IgD-negative memory B cell (primary cell): ENCODE measurements around the gene CFAP70. TPM values are rescaled to one million over a fixed set of nuclear protein-coding genes. Genes with fewer than 3 reads are reported as not detected.
"Not testable (repeated sequence)": the region's sequence is repeated elsewhere in the genome, so short reads cannot be mapped to it uniquely, and the experiment has no call there.

Source experiments
- H3K27ac Mint-ChIP-seq, 3 donors: one replicate each; pipeline ENCODE4 v1.8.0; 2020 to 2022; ENCODE audit warnings: mild to moderate bottlenecking in 3 of 3, mixed read lengths in 3 of 3, moderate library complexity in 1 of 3
- H3K27me3 Mint-ChIP-seq: one replicate; pipeline ENCODE4 v1.8.0; 2021; ENCODE audit warnings: mixed read lengths
- H3K36me3 Mint-ChIP-seq: one replicate; pipeline ENCODE4 v1.8.0; 2020; ENCODE audit warnings: mild to moderate bottlenecking, mixed read lengths
- H3K4me1 Mint-ChIP-seq, 3 donors: one replicate each; pipeline ENCODE4 v1.8.0; 2020 to 2022; ENCODE audit warnings: mixed read lengths in 3 of 3, mild to moderate bottlenecking in 1 of 3
- H3K4me3 Mint-ChIP-seq, 4 donors: one replicate each; pipeline ENCODE4 v1.8.0; 2020 to 2022; ENCODE audit warnings: mild to moderate bottlenecking in 4 of 4, mixed read lengths in 4 of 4, moderate library complexity in 3 of 4
- H3K9me3 Mint-ChIP-seq, 3 donors: one replicate each; pipeline ENCODE4 v1.8.0; 2020 to 2021; ENCODE audit warnings: mixed read lengths in 3 of 3, mild to moderate bottlenecking in 1 of 3
- polyA plus RNA-seq: library from polyadenylated mRNA; unstranded; fragments of 300-500 nt; fragmentation: Illumina TruSeq; gene quantifications from one replicate; pipeline ENCODE4 v1.2.3, GENCODE V29; 2021

CFAP70 gene
- polyA plus RNA-seq, 1 donor from 2014 or later: 0.43 TPM

DNA sequence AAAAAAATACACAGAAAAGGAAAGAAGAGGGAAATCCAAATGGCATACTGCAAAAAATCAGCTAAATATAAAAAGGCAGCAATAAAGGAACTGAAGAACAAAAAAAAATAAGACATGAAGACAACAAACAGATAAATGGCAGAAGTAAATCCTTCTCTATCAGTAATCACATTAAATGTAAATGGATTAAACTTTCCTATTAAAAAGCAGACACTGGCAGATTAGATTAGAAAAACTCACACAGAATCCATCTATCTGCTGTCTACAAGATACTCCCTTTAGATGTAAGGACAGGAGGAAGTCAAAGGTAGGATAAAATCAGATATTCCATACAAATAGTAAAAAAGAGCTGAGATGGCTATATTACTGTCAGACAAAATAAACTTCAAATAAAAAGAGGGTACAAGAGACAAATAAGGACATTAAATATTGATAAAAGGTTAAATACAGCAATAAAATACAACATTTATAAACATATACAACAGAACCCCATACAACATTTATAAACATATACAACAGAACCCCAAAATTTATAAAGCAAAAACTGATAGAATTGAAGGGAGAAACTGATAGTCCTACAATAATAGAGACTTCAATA, 51.4 kb downstream of the CFAP70 start:
- Mint-ChIP-seq H3K4me3 (no peak overlapping the region), H3K9me3 (peaks cover 10 to 21% (median 11%) of the 10 kb centered on the region in 3 donors), H3K36me3 (peaks cover 5% of the 10 kb centered on the region), H3K27me3 (no peaks in the 10 kb centered on the region), H3K4me1 (no peaks in the 10 kb centered on the region), H3K27ac (no peak overlapping the region)

GRCh38 chr10:73306171-73306708, 52.4 kb downstream of the CFAP70 start:
- no peak overlapping the region for H3K4me3 Mint-ChIP-seq
- peaks cover 11 to 21% (median 13%) of the 10 kb centered on the region in 3 donors for H3K9me3 Mint-ChIP-seq
- peaks cover 5% of the 10 kb centered on the region for H3K36me3 Mint-ChIP-seq
- no peaks in the 10 kb centered on the region for H3K4me1 Mint-ChIP-seq
- H3K27ac Mint-ChIP-seq: no peak overlapping the region
- H3K27me3 Mint-ChIP-seq: no peaks in the 10 kb centered on the region

DNA sequence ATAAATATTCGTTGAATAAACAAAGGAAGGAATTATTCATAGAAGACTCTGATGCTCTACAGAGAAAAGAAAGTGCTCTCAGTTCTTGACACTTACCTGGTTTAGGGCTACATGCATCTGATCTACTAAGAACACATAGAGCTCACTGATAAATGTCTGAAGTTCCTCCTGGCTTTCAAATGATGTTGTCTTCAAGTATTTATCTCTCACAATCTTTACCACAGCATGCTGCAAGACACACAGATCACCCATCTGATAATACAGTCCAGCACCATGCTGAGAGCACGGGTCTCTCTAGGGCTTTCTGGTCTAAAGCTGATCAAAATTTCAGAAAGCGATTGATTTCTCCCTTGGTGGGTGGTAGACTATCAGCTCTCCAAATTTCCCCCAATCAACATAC, 61.7 kb downstream of the CFAP70 start:
- H3K27ac Mint-ChIP-seq: no peak overlapping the region

GRCh38 chr10:73293461-73293860, 65.2 kb downstream of the CFAP70 start:
- H3K9me3 Mint-ChIP-seq: peaks cover 2 to 8% (median 4%) of the 10 kb centered on the region in 3 donors
- H3K4me1 Mint-ChIP-seq: no peaks in the 10 kb centered on the region
- H3K4me3 Mint-ChIP-seq: no peak overlapping the region
- H3K27me3 Mint-ChIP-seq: no peaks in the 10 kb centered on the region
- H3K27ac Mint-ChIP-seq: no peak overlapping the region
- H3K36me3 Mint-ChIP-seq: peaks cover 13% of the 10 kb centered on the region

More for the DNA sequence above, 61.7 kb downstream of the CFAP70 start:
- no peaks in the 10 kb centered on the region for H3K9me3 Mint-ChIP-seq
- H3K4me3 Mint-ChIP-seq: no peak overlapping the region
- no peaks in the 10 kb centered on the region for H3K4me1 Mint-ChIP-seq
- H3K27me3 Mint-ChIP-seq: no peaks in the 10 kb centered on the region
- H3K36me3 Mint-ChIP-seq: peaks cover 3% of the 10 kb centered on the region

DNA sequence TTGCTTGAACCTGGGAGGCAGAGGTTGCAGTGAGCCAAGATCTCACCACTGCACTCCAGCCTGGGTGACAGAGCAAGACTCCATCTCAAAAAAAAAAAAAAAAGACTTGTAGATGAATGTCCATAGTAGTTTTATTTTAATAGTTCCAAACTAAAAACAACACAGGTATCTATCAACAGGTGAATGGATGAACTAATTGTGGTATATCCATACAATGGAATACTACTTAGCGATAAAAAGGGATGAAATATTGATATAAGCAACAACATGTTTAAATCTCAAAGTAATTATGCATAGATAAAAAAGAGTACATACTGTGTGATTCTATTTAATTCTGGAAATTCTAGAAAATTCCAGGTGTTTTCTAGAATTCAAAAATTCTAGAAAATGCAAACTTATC, 68.7 kb downstream of the CFAP70 start:
- Mint-ChIP-seq H3K4me3 (no peak overlapping the region), H3K27ac (no peak overlapping the region), H3K27me3 (no peaks in the 10 kb centered on the region), H3K36me3 (peaks cover 10% of the 10 kb centered on the region), H3K9me3 (peaks cover 2 to 8% (median 4%) of the 10 kb centered on the region in 3 donors), H3K4me1 (peaks cover 0 to 2% (median 0%) of the 10 kb centered on the region in 3 donors)

DNA sequence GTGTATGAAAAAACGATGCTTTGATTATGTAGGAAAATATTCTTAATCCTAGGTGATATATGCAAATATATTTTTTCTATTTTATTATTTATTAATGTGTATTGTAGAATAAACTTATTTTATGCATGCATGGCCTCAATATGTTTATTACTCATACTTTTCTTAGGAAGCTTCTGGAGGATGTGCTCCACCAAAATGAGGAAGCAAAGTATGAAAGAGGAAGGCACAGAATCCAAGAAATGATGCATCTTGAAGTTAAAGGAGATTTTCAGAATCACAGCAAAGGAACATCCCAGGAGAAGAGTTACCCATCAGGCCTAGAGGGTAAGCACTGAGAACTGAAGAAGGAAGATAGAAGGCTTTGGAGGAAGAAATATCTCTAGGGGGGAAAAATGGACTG, 71.2 kb downstream of the CFAP70 start:
- Mint-ChIP-seq H3K4me1 (peaks cover 0 to 2% (median 0%) of the 10 kb centered on the region in 3 donors), H3K4me3 (no peak overlapping the region), H3K27me3 (no peaks in the 10 kb centered on the region), H3K36me3 (peaks cover 13% of the 10 kb centered on the region), H3K9me3 (peaks cover 2 to 8% (median 4%) of the 10 kb centered on the region in 3 donors), H3K27ac (no peak overlapping the region)

GRCh38 chr10:73281097-73281496, 77.6 kb downstream of the CFAP70 start:
- Mint-ChIP-seq H3K27me3 (no peaks in the 10 kb centered on the region), H3K9me3 (no peaks in the 10 kb centered on the region), H3K27ac (peak overlapping the region in 1 of 3 donors; percentile 28), H3K36me3 (peaks cover 5% of the 10 kb centered on the region), H3K4me3 (no peak overlapping the region), H3K4me1 (peaks cover 0 to 6% (median 0%) of the 10 kb centered on the region in 3 donors)

GRCh38 chr10:73264423-73264822, 94.2 kb downstream of the CFAP70 start:
- Mint-ChIP-seq H3K36me3 (no peaks in the 10 kb centered on the region), H3K4me3 (no peak overlapping the region), H3K27me3 (peaks cover 2% of the 10 kb centered on the region), H3K27ac (no peak overlapping the region), H3K9me3 (no peaks in the 10 kb centered on the region), H3K4me1 (no peaks in the 10 kb centered on the region)

GRCh38 chr10:73263693-73264347, 94.8 kb downstream of the CFAP70 start:
- Mint-ChIP-seq H3K9me3 (peaks cover 0 to 3% (median 0%) of the 10 kb centered on the region in 3 donors), H3K4me3 (no peak overlapping the region), H3K4me1 (no peaks in the 10 kb centered on the region), H3K27me3 (peaks cover 2% of the 10 kb centered on the region), H3K36me3 (no peaks in the 10 kb centered on the region), H3K27ac (peak overlapping the region in 1 of 3 donors; percentile 3)

DNA sequence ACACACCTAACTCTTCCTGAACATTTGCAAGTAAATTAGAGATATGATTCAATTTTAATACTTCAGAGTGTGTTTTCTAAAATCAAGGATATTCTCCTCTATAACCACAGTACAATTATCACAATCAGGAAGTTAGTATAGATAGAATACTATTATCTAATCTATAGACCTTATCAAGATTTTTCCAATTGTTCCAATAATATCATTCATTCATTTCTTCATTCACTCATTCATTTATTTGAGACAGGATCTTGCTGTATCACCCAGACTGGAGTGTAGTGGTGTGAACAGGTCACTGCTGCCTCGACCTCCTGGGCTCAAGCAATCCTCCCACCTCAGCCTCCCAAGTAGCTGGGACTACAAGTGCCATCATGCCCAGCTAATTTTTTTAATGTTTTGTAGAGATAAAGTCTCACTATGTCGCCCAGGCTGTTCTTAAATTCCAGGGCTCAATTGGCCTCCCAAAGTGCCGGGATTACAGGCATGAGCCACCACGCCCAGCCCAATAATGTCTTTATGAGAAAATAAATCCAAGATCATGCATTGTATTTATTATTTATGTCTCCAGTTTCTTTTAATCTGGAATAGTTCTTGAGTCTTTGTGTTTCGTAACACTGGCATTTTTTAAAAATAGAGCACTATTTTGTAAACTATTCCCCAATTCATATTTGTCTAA, 95.6 kb downstream of the CFAP70 start:
- no peaks in the 10 kb centered on the region for H3K4me1 Mint-ChIP-seq
- H3K9me3 Mint-ChIP-seq: peaks cover 0 to 4% (median 0%) of the 10 kb centered on the region in 3 donors
- H3K27ac Mint-ChIP-seq: no peak overlapping the region
- H3K4me3 Mint-ChIP-seq: no peak overlapping the region
- H3K27me3 Mint-ChIP-seq: peaks cover 2% of the 10 kb centered on the region
- H3K36me3 Mint-ChIP-seq: no peaks in the 10 kb centered on the region

- Mint-ChIP-seq H3K36me3 (no peaks in the 10 kb centered on the region), H3K27ac (no peak overlapping the region), H3K9me3 (peaks cover 0 to 6% (median 0%) of the 10 kb centered on the region in 3 donors), H3K27me3 (peaks cover 2% of the 10 kb centered on the region), H3K4me1 (no peaks in the 10 kb centered on the region), H3K4me3 (no peak overlapping the region)
These were observed 96.4 kb downstream of the CFAP70 start for GRCh38 chr10:73262105-73262730.

DNA sequence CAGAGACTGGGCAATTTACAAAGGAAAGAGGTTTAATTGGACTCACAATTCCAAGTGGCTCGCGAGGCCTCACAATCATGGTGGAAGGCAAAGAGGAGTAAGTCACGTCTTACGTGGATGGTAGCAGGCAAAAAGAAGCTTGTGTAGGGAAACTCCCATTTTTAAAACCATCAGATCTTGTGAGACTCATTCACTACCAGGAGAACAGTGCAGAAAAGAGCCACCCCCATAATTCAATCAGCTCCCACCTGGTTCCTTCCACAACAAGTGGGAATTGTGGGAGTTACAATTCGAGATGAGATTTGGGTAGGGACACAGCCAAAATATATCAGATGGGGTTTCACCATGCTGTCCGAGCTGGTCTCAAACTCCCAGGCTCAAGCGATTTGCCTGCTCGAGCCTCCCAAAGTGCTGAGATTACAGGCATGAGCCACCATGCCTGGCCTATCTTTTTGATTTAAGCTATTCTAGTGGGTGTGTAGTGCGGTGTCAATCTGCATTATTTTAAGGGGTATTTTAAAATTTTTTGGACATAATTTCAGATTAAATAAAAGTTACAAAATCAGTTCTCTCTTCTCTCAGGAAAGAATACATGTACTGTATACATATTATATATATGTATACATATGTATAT, 97.2 kb downstream of the CFAP70 start:
- H3K9me3 Mint-ChIP-seq: peaks cover 0 to 6% (median 0%) of the 10 kb centered on the region in 3 donors
- no peaks in the 10 kb centered on the region for H3K36me3 Mint-ChIP-seq
- no peaks in the 10 kb centered on the region for H3K4me1 Mint-ChIP-seq
- H3K4me3 Mint-ChIP-seq: no peak overlapping the region
- peaks cover 2% of the 10 kb centered on the region for H3K27me3 Mint-ChIP-seq
- H3K27ac Mint-ChIP-seq: no peak overlapping the region

- not testable (repeated sequence) for H3K27me3 Mint-ChIP-seq, H3K4me3 Mint-ChIP-seq, H3K36me3 Mint-ChIP-seq, H3K9me3 Mint-ChIP-seq, H3K4me1 Mint-ChIP-seq
- H3K27ac Mint-ChIP-seq: peak overlapping the region in 1 of 3 donors; percentile 73
These were observed 100.1 kb downstream of the CFAP70 start for GRCh38 chr10:73258612-73259011.

GRCh38 chr10:73253225-73253555, 105.5 kb downstream of the CFAP70 start:
- peak overlapping the region; percentile 94 to 96 (median 96) for H3K27ac Mint-ChIP-seq

More at GRCh38 chr10:73253225-73253555, 105.5 kb downstream of the CFAP70 start:
- Mint-ChIP-seq H3K36me3 (peaks cover 2% of the 10 kb centered on the region), H3K4me1 (peaks cover 26 to 32% (median 29%) of the 10 kb centered on the region in 3 donors), H3K4me3 (peak overlapping the region; percentile 97 to 100 (median 98)), H3K9me3 (peaks cover 0 to 2% (median 0%) of the 10 kb centered on the region in 3 donors), H3K27me3 (no peaks in the 10 kb centered on the region)
